GM18951 (cell line): ENCODE results near the gene HMCN1.
"Not testable (repeated sequence)": the region's sequence is repeated elsewhere in the genome, so short reads cannot be mapped to it uniquely, and the experiment has no call there.

Source experiments
- POLR2A ChIP-seq: IDR thresholded peaks from 4 replicates; pipeline ENCODE4 v1.6.1; 2011; ENCODE audit warnings: mild to moderate bottlenecking; ENCODE audit not compliant: insufficient read length, insufficient read depth; ENCODE audit errors: extremely low read depth
- in situ Hi-C: fragments of 300-500 bp; cut with MboI; formaldehyde crosslinking; loops from one replicate; pipeline ENCODE4 v1.12.0; 2022; ENCODE audit warnings: low sequenced_read_pairs, mixed read lengths, inconsistent platforms; ENCODE audit not compliant: unreplicated experiment

Gene HMCN1

DNA sequence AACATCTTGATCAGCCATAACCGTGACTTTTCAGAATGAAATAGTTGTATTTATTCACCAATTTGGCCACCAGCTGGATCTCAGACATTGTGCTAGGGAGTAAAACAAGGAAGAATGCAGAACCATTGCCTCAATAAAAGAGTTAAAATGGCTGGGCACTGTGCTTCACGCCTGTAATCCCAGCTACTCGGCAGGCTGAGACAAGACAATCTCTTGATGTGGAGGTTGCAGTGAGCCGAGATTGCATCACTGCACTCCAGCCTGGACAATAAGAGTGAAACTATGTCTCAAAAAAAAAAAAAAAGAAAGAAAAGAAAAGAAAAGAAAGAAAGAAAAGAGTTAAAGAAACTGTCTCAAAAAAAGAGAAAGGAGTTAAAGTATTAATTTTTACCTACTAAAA lies 441.4 kb downstream of the HMCN1 start:
- in situ Hi-C loops, result no loop called here
- TF ChIP-seq POLR2A, result no peak

DNA sequence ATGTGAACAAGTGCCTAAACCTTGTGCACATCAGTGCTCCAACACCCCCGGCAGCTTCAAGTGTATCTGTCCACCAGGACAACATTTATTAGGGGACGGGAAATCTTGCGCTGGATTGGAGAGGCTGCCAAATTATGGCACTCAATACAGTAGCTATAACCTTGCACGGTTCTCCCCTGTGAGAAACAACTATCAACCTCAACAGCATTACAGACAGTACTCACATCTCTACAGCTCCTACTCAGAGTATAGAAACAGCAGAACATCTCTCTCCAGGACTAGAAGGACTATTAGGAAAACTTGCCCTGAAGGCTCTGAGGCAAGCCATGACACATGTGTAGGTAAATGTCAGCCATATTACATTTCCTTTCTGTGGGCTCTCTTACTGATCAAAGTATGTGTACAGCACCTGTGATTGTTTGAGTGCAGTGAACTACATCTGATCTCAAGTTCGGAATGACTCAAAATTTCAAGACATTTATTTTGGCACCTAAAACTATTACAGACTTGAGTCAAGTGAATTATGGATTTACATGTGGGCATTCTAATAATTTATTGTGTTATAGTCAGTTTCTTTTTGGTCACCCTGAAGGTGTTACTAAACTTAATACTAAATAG lies 444.3 kb downstream of the HMCN1 start:
- TF ChIP-seq POLR2A, result no peak
- in situ Hi-C loops, result no loop called here

DNA sequence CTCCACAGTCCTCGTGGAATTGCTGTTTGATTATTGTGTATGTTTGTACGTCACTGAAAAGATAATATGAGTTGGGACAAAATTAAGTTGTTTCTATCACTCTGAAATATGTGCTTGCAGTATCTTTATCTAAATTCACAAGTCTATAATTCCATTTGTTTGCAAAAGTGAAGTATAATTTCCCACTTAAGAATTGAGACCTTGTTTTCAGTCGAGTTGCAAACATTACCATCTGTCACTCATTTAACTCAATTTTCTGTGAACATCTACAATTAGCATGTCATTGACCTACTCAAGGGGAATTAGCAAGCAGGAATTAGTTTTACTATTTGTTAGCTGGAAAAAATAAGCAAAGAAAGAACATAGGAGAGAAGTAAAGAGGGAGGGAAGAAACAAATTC lies 445.0 kb downstream of the HMCN1 start:
- no peak for TF ChIP-seq POLR2A
- in situ Hi-C loops, result no loop called here

DNA sequence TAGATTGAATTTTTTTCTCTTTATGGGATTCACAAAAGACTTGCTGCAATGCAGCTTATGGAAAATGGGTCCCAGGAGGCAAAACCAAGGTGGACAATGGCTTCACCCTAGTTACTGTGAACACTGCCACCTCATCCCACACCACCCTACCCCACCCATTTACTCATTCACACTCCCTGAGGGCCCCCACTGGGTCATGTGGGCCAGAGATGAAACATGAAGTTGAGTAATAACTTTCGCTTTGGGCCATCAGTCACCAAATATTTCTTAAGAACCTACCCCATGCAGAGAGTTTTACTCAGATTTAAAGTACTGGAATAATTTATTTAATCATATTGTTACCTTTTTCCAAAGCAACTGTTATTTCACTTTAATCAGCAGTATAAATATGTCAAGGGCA lies 449.0 kb downstream of the HMCN1 start:
- in situ Hi-C loops, result no loop called here
- no peak for TF ChIP-seq POLR2A

DNA sequence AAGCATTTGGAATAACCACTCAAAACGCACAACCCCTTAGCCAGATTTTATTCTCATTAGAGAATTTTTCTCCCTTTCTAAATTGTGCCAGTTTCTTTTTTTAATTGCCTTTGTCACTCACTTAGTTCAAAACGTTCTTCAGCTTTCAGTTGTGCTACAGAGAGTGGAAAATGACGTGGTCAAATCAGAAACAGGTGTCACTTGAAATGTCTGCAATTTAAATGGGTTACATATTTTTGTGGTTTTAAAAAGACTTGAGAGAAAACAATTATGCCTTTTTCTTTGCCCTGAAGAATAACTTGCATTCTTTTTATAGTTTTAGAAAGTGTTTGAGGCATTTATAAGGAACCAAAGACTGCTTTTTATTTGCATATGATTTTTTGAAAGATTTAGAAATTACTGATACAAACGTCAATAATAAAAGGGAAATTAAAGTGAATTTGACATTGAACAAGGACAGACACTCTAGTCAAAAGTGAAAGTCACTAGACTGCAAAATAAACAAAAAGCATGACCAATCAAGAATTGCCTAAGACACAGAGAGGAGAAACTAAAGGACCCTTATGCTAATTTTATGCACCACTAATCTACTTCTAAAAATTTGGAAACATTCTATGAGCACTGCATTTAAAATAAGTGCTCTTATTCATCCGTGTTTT lies 449.9 kb downstream of the HMCN1 start:
- no peak for TF ChIP-seq POLR2A
- in situ Hi-C loops, result no loop called here

DNA sequence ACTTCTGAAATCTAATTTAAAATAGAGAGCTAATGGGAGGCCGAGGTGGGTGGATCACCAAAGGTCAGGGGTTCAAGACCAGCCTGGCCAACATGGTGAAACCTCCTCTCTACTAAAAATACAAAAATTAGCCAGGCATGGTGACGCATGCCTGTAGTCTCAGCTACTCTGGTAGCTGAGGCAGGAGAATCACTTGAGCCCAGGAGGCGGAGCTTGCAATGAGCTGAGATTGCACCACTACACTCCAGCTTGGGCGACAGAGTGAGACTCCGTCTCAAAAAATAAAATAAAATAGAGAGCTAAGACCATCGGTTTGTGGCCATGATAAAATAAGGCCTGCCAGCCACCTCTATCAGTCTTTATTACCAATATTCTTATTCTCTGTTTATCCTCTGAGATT lies 452.1 kb downstream of the HMCN1 start:
- in situ Hi-C loops, result not testable (repeated sequence)

DNA sequence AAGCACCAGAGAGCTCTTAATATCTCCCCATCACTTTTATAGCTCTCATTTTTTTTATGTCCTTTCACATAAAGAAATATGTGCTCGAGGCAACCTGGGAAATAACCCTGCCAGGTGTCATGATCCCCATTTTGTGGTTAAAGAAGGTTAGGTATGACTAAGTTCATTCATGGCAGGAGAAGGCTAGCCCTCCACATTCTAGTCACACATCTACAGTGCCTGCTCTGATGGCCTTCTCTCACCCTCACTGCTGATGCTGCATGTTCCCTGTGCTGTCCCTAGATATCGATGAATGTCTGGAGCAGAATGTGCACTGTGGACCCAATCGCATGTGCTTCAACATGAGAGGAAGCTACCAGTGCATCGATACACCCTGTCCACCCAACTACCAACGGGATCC lies 453.4 kb downstream of the HMCN1 start:
- no peak for TF ChIP-seq POLR2A
- in situ Hi-C loops, result no loop called here

DNA sequence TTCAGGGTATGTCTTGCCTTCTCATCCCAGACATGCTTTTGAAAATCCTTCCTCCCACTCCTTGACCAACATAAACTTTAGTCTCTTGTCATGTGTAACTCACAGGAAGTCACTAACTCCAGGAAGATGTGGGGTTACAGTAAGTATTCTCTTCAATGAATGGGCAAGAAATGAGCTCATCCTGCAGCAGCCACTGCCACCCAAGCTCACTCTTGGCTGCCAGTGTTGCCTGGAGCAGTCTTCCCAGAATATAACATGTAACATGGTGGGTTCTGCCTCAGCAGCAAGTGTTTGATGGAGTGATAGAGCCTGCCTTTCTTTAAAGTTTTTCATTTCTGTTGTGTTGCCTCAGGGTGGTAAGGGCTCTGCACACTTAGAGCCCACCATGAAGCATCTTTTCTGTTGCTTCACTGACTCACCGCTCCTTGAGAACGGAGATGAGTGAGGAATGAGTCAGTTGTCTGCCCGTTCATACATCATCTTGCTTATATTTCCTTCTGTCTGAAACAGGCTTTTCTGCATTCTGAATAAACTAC lies 453.9 kb downstream of the HMCN1 start:
- in situ Hi-C loops, result no loop called here
- TF ChIP-seq POLR2A, result no peak

DNA sequence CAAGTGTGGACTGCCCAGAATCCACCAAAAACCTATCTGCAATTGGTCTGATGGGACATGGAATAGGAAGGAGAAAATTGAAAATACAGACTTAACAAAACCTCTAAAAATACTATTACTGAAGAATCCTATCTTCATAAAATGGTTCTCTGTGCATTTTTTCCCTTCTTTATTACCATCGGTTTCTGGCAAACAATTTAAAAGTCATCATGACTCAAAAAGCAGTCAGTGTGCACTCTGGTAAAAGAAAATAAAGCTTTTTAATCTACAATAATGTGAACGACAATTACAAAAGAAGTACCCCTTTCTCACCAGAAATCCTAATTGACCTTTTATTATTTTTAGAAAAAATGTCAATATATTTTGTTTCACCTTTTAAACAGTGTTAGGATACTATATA lies 454.5 kb downstream of the HMCN1 start:
- no peak for TF ChIP-seq POLR2A
- in situ Hi-C loops, result no loop called here

DNA sequence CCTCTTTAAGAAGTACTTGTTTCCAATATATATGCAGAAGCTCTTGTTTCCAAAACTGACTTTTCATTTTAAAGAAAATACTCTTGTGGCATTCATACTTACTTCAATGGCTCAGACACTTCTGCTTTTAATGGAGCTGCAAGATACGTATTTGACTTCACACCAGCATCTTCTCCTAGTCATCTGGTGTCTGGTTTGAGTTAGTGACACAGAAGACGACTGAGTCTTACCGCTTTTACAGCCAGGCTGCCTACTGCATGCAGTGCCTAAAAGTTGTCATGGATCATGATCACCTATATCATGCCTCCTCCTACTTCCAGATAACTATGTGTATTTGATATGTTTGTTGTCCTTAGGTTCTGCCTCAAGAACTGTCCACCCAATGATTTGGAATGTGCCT lies 455.0 kb downstream of the HMCN1 start:
- in situ Hi-C loops, result no loop called here
- no peak for TF ChIP-seq POLR2A

DNA sequence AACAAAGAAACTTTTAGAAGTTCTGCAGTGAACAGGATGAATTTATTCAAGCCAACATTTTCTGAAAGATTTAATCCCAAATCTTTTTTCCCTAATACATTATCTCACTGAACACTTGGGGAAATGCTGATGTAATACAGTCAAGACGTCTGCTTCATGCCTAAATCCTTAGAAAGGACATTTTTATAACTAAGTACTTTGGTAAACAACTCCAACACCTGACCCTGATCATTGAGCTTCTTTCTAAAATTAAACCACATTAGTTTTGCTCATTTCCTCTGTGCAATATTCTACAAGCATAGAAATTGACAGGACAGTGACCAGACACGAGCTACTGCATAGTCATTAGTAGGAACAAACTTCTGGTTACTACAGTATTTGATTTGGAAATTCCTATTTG lies 457.3 kb downstream of the HMCN1 start:
- TF ChIP-seq POLR2A, result no peak
- in situ Hi-C loops, result no loop called here

DNA sequence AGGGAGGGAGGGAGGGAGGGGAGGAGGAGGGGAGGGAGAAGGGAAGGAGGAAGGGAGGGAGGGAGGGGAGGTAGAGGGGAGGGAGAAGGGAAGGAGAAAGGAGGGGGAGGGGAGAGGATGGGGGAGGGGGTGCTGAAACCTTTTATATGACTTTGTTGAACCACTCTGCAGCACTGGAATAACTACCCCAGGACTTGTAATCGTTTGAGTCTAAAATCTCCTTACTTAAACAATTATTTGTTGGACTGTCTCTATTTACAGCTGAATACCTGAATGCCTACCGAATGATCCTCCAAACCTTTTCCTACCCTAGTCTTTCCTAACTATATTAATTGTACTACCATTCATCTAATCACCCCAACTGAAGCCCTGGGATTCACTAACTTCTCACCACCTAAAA lies 459.0 kb downstream of the HMCN1 start:
- in situ Hi-C loops, result no loop called here
- TF ChIP-seq POLR2A, result no peak

DNA sequence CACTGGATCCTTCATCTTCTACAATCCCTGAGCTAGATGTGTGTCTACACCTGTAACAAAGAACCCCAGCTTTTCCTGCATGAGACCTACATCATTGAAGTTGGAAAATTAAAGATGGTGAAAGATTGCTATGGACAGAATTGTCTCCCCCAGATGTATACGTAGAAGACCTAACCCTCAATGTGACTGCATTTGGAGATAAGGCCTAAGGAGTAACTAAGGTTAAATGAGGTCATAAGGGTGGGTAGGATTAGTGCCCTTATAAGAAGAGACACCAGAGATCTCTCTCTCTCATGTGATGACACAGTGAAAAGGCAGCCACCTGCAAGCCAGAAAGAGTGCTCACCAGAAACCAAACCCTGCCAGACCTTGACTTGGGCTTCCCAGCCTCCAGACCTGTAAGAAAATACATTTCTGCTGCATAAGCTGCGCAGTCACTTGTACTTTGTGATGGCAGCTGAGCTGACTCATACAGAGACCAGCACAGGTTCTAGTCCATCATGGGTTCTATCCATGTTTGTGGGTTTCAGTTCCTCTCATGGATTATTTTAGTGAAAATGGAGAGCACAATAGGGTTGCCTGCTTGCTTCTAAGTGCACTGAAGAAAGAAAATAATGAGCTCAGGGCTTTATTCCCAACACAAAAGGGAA lies 460.0 kb downstream of the HMCN1 start:
- in situ Hi-C loops, result no loop called here
- no peak for TF ChIP-seq POLR2A

DNA sequence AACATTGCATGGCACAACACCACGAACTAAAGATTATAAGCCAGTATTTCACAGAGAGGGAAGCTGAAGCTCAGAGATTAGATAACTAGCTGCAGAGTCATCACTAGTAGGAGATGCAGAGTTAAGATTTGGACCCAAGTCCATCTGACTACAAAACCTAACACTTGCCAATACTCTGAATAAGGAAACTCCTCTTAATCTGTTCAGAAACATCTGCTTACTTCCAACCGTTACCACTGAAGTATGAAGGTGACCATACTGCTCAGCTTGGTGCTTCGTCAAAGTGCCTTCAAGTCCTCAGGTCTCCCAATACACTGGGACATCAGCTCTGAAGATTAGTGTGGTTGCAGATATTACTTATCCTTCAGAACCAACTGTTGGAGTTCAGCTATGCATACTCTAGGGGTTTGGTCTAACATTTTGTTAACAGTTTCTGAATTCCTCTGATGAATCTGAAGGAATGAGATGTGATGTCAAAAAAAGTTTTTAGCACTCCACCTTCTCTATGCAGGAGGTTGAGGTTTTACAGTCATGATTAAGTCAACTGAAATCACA lies 461.3 kb downstream of the HMCN1 start:
- in situ Hi-C loops, result no loop called here
- TF ChIP-seq POLR2A, result no peak

DNA sequence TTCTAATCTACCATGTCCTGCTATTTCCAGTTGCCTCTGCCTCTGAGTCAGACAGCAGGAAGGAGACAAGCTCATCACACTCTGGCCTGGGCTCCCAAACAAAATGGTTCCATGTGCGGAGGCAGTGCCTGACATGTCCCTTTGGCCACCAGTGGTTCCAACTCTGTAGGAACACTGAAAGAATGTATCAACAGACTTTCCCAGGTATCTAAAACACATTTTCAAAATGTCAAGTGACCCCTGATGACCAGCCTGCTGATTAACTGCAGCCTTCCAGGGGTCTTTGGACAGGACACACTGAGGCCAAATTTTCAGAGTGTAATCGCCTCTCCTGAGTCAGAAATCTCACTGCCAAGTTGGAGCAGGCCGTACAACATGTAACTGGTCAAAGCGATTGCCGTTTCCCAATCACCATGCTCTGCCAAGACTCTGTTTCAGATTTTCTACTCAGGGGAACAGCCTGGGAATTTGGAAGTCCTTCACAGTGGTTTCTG lies 468.1 kb downstream of the HMCN1 start:
- no peak for TF ChIP-seq POLR2A
- in situ Hi-C loops, result loop anchor here (25.0 kb wide), 1 partner anchor 390 kb away; no protein-coding TSS in a partner anchor
